Smooth muscle cell (in vitro differentiated cells): ENCODE data around the gene IMPDH1. TPM values are rescaled to one million over a fixed set of nuclear protein-coding genes. Genes with fewer than 3 reads are reported as not detected.

Experiments used
- DNase-seq: peaks from one replicate; lab custom pipeline; 2025; ENCODE audit not compliant: unreplicated experiment; lab: John Stamatoyannopoulos, UW
- H2AFZ ChIP-seq: fragments of 200-600 bp; sonication (generic); 2 replicates; pipeline ENCODE4 v1.6.0; 2016; ENCODE audit warnings: antibody characterized with exemption, low read depth, mild to moderate bottlenecking
- H3F3A ChIP-seq: fragments of 200-600 bp; sonication (generic); 2 replicates; pipeline ENCODE4 v1.6.0; 2017; ENCODE audit warnings: antibody characterized with exemption, low read depth
- H3K27ac ChIP-seq: fragments of 200-600 bp; sonication (generic); 2 replicates; pipeline ENCODE4 v1.5.1; 2016; ENCODE audit warnings: low read depth, mild to moderate bottlenecking
- H3K27me3 ChIP-seq: fragments of 200-600 bp; sonication (generic); 2 replicates; pipeline ENCODE4 v1.6.1; 2016; ENCODE audit warnings: low read depth, mild to moderate bottlenecking
- H3K36me3 ChIP-seq: fragments of 200-600 bp; sonication (generic); 2 replicates; pipeline ENCODE4 v1.5.1; 2016; ENCODE audit warnings: low read depth
- H3K4me1 ChIP-seq: fragments of 200-600 bp; sonication (generic); 2 replicates; pipeline ENCODE4 v1.5.1; 2016; ENCODE audit warnings: low read depth
- H3K4me2 ChIP-seq: fragments of 200-600 bp; sonication (generic); 2 replicates; pipeline ENCODE4 v1.6.0; 2016; ENCODE audit warnings: mild to moderate bottlenecking
- H3K4me3 ChIP-seq: fragments of 200-600 bp; sonication (generic); 2 replicates; pipeline ENCODE4 v1.5.1; 2016; ENCODE audit warnings: mild to moderate bottlenecking
- H3K79me2 ChIP-seq: fragments of 200-600 bp; sonication (generic); 2 replicates; pipeline ENCODE4 v1.6.0; 2016; ENCODE audit warnings: low read depth, mild to moderate bottlenecking
- H3K9ac ChIP-seq: fragments of 200-600 bp; sonication (generic); 2 replicates; pipeline ENCODE4 v1.6.0; 2016; ENCODE audit warnings: low read depth
- H3K9me3 ChIP-seq: fragments of 200-600 bp; sonication (generic); replicated peaks from 2 replicates; pipeline ENCODE4 v1.5.1; 2016; ENCODE audit warnings: low read depth
- H4K20me1 ChIP-seq: fragments of 200-600 bp; sonication (generic); 2 replicates; pipeline ENCODE4 v1.6.0; 2016; ENCODE audit warnings: low read depth
- WGBS: methylation state at CpG from one replicate; pipeline ENCODE4 v1.1.7; 2016; ENCODE audit warnings: low lambda C conversion rate; 5-methylcytosine and 5-hydroxymethylcytosine counted together
- polyA plus RNA-seq: library from polyadenylated mRNA; unstranded; fragments of >200 nt; fragmentation: Nextera tagmentation; extraction: Ambion mirVana; gene quantifications from 2 replicates; pipeline ENCODE4 v1.2.1, GENCODE V29; 2016
- total RNA-seq: library from RNA; depleted of rRNA; stranded (reverse); fragments of >200 nt; gene quantifications from 2 replicates; pipeline ENCODE4 v1.2.3, GENCODE V29; 2014
- TF ChIP-seq, protein P1 (sequence below): fragments of 200-600 bp; sonication (generic); IDR thresholded peaks from 2 replicates; pipeline ENCODE4 v1.5.1; 2017; ENCODE audit warnings: borderline replicate concordance, mild to moderate bottlenecking, antibody characterized with exemption; ENCODE audit not compliant: insufficient read depth, poor library complexity, severe bottlenecking

Gene IMPDH1
- total and polyA plus RNA-seq, 2 experiments from 2014 or later, result 48.4 to 129 TPM

DNA sequence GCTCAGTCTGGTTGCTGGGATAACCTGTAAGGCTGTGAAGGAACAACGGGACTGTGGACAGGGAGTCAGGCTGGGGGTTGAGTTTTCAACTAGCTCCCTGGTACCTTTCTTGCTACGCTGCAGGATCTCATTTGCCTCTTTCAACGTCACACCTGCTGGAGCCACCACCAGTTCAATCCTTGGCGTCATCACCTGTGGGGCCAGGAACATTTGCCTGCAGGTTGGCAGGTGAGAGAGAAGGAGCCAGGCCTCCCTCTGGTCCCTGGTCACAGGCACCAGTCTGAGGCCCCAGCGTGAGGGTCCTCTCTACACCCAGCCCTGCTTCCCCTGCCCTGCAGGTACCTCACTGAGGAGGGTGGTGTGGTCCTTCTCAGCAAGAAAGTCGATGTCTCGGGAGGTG, 9.8 kb downstream of the IMPDH1 start:
- 95% methylated on average over 7 of the region's 7 CpGs for WGBS
- H2AFZ ChIP-seq, result no peak overlapping the region

DNA sequence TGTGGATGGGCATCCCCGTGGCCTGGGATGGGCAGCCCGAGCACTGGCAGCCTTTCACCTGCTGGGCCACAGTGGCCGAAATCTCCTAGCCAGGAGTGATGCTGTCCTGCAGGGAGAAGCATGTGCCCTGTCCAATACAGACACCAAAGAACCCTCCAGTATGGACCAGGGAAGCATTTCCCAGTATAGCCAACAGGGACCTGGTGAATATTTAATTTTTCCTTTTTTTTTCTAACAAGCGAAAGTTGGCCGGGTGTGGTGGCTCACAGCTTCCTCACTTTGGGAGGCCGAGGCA, 11.0 kb downstream of the IMPDH1 start:
- peaks cover 15% of the 10 kb centered on the region for H3K36me3 ChIP-seq
- no peak overlapping the region for H3K9ac ChIP-seq
- TF ChIP-seq, protein P1, sequence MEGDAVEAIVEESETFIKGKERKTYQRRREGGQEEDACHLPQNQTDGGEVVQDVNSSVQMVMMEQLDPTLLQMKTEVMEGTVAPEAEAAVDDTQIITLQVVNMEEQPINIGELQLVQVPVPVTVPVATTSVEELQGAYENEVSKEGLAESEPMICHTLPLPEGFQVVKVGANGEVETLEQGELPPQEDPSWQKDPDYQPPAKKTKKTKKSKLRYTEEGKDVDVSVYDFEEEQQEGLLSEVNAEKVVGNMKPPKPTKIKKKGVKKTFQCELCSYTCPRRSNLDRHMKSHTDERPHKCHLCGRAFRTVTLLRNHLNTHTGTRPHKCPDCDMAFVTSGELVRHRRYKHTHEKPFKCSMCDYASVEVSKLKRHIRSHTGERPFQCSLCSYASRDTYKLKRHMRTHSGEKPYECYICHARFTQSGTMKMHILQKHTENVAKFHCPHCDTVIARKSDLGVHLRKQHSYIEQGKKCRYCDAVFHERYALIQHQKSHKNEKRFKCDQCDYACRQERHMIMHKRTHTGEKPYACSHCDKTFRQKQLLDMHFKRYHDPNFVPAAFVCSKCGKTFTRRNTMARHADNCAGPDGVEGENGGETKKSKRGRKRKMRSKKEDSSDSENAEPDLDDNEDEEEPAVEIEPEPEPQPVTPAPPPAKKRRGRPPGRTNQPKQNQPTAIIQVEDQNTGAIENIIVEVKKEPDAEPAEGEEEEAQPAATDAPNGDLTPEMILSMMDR, result no peak
- peaks cover 3% of the 10 kb centered on the region for H3K79me2 ChIP-seq
- H4K20me1 ChIP-seq, result peaks cover 9% of the 10 kb centered on the region
- no peak overlapping the region for H3K4me2 ChIP-seq
- no peaks in the 10 kb centered on the region for H3F3A ChIP-seq
- no peaks in the 10 kb centered on the region for H3K27me3 ChIP-seq
- 61% methylated on average over 6 of the region's 6 CpGs for WGBS
- H3K4me3 ChIP-seq, result no peak overlapping the region
- no peaks in the 10 kb centered on the region for H3K9me3 ChIP-seq
- no peak for DNase-seq
- no peak overlapping the region for H3K27ac ChIP-seq
- H3K4me1 ChIP-seq, result no peaks in the 10 kb centered on the region
- no peak overlapping the region for H2AFZ ChIP-seq

More for the DNA sequence above, 9.8 kb downstream of the IMPDH1 start:
- Histone ChIP-seq H3K4me1 (peaks cover 11% of the 10 kb centered on the region), H3K27me3 (no peaks in the 10 kb centered on the region), H4K20me1 (peaks cover 21% of the 10 kb centered on the region), H3K36me3 (peaks cover 15% of the 10 kb centered on the region), H3K4me2 (no peak overlapping the region), H3K79me2 (peaks cover 8% of the 10 kb centered on the region), H3K4me3 (no peak overlapping the region), H3K9me3 (no peaks in the 10 kb centered on the region), H3F3A (no peaks in the 10 kb centered on the region), H3K9ac (no peak overlapping the region), H3K27ac (no peak overlapping the region)
- DNase-seq, result no peak
- TF ChIP-seq, protein P1, result no peak

DNA sequence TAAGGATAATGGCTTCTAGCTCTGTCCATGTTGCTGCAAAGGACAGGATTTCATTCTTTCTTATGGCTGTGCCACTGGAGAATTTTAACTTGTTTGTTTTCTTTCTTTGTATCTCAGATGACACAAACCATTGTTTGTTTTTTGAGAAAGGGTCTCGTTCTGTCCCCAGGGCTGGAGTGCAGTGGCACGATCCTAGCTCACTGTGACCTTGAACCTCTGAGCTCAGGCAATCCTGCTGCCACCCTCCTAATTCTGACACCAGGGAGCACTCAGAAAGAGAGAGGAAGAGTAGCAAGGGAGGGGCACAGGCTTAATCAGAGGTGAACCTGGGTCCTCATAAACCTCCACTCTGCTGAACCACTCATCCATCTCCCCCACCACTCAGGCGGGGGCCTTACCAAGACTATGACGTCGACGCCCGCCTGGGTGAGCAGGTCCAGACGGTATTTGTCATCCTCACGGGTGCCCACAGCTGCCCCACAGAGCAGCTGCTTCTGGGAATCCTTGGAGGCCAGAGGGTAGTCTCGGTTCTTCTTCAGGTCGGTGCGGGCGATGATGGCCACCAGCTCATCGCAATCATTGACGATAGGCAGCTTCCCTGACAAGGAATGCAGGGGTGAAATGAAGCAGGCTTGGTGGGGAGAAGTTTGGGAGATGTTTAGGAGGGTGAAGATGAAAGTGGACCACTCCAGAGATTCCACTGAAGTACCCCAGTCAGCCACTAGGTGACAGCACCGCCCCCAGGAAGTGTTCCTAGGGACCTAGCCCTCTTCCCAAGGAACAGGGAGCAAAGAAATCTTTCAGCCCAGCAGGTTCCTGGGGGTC, 11.6 kb downstream of the IMPDH1 start:
- no peak for DNase-seq
- H4K20me1 ChIP-seq, result peaks cover 5% of the 10 kb centered on the region
- no peaks in the 10 kb centered on the region for H3K79me2 ChIP-seq
- H3K9me3 ChIP-seq, result no peaks in the 10 kb centered on the region
- H3K4me3 ChIP-seq, result no peak overlapping the region
- no peak overlapping the region for H2AFZ ChIP-seq
- H3F3A ChIP-seq, result no peaks in the 10 kb centered on the region
- no peaks in the 10 kb centered on the region for H3K4me1 ChIP-seq
- no peak overlapping the region for H3K4me2 ChIP-seq
- H3K27ac ChIP-seq, result no peak overlapping the region
- H3K36me3 ChIP-seq, result peaks cover 15% of the 10 kb centered on the region
- TF ChIP-seq, protein P1, result peak; percentile 81
- no peak overlapping the region for H3K9ac ChIP-seq
- 77% methylated on average over 16 of the region's 16 CpGs for WGBS
- no peaks in the 10 kb centered on the region for H3K27me3 ChIP-seq

DNA sequence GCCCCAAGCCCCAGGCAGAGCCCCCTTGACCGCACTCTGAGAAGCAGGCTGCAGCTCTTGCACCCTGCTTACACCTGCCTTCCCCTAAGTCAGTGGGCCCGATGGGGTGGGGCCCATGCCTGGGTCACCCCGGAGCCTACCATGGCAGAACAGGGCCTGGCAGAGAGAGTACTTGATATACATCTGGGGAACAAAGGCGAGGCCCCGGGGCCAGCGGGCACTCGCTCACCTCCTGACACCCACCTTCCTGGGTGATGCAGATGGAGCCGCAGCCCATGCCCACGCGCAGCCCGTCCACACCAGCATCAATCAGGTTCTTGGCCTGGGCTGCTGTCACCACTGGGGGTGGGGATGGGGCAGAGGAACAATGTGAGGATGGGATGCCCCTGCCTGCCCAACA, 13.4 kb downstream of the IMPDH1 start:
- Histone ChIP-seq H3K27me3 (no peaks in the 10 kb centered on the region), H4K20me1 (peaks cover 5% of the 10 kb centered on the region), H3K27ac (no peak overlapping the region), H3K4me2 (no peak overlapping the region), H3K79me2 (no peaks in the 10 kb centered on the region), H3K9ac (no peak overlapping the region), H3K4me3 (no peak overlapping the region), H3K4me1 (no peaks in the 10 kb centered on the region), H2AFZ (no peak overlapping the region), H3K36me3 (peaks cover 15% of the 10 kb centered on the region), H3K9me3 (no peaks in the 10 kb centered on the region), H3F3A (no peaks in the 10 kb centered on the region)
- TF ChIP-seq, protein P1, result no peak
- WGBS, result 96% methylated on average over 11 of the region's 11 CpGs
- DNase-seq, result no peak
